Measurements from ENCODE around the gene METAP2.
"Not testable (repeated sequence)": the region's sequence is repeated elsewhere in the genome, so short reads cannot be mapped to it uniquely, and the experiment has no call there.

The METAP2 gene

DNA sequence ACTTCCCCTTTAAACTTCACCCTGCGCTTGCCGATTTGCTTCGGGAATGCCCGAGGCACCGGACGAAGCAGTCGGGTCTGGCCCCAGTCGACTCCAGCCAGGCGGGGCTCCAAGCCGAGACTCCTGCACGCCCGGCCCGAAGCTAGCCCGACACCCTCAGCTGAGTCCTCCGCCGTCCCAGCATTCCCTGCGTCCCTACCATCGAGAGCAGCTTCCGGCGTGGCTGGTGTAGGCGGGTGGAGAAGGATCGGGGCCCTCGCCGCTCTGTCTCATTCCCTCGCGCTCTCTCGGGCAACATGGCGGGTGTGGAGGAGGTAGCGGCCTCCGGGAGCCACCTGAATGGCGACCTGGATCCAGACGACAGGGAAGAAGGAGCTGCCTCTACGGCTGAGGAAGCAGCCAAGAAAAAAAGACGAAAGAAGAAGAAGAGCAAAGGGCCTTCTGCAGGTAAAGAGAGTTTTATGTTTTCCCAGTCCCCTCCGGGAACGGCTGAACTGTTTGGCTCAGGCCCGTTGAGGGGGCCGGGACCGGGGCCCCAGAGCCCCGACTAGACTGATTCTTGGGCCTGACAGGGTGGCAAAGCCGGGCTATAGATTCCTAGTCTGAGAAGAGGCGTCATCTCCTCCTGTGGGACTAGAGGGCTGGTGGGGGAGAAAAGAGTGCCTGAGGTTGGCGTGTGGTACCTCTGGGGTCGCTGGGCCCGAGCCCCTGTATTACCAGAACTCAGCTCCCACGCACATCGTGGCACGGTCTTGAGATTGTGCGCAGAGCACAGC is at the start of gene METAP2:
Gene METAP2, plus strand, starts transcription at position 269 of the 776 bp plus-strand sequence. Its CDS starts 28 bp downstream, at position 297.
- DNase-seq (ENCODE audit: low read depth in 2 of 2): peak; percentile 93 to 94

DNA sequence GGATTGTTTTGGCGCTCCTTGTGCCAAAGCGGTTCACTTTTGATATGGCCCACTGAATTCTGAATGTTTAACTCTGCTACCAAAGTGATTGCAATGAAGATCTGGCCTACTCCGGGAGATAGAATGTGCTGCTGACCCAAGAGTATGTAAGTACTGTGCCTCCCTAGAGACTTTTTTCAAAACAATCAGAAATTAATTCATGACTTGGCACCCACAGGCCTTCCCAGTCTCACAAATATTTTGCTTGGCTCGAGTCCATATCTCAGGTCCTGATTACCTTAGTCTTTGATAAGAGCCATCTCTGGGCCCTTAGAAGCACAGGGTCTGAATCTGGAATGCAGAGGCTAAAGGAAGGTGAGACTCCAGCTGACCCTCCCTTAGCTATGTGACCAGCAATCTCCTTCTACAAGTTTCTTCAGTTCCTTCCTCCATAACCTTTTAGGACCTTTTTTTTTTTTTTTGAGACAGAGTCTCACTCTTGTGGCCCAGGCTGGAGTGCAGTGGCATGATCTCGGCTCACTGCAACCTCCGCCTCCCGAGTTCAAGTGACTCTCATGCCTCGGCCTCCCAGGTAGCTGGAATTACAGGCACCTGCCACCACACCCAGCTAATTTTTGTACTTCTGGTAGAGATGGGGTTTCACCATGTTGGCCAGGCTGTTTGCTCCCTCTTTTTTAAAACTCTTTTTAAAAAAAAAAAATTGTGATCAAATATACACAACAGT is 49.5 kb upstream of the METAP2 start:
- DNase-seq (ENCODE audit: low read depth in 2 of 2): no peak

DNA sequence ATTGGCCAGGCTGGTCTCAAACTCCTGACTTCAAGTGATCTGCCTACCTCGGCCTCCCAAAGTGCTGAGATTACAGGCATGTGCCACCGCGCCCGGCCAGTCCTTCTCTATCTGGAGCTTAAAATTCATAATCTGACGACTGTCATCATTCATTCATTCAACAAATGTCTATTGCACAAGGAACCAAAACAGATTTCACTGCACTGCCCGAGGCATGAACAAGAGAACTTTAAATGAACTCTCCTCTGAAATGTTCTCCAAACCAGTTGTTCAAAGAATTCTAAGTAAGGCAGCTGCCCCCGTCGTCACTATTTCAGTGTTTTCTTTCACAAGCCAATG is 44.8 kb upstream of the METAP2 start:
- no peak for DNase-seq (ENCODE audit: low read depth in 2 of 2)

DNA sequence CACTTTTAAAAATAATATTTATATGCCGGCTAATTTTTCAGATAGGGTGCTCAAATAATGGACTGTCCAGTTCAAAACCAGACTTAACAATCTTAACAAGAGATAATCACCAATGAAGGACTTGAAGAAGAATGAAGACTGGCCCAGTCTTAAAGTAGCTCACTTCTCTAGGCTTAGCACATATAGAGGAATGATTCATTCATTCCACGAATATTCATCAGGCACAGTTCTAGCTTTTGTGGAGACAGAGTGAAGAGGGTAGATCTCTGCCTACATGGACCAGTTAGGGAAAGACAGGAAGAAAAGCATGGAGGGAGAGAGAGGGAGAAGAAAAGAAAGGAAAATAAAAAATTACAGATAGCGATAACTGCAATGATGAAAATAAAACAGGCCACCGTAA is 42.8 kb upstream of the METAP2 start:
- DNase-seq (ENCODE audit: low read depth in 2 of 2): no peak

DNA sequence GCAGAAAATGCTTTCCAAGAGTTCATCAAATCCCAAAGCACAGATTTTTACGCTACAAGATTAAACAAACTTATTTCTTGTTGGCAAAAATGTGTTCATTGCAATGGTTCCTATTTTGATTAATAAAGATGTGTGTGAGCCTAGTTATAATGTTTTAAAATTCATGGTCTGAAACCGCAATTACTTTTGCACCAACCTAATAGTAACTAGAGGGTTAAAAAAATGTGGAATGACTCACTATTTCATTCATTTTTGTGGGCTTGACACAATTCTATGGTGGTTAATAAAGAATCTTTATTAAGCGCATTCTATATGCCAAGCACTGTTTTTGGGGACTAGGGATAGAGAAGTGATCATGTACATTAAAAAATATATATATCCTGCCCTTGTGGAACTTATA is 38.6 kb upstream of the METAP2 start:
- no peak for DNase-seq (ENCODE audit: low read depth in 2 of 2)

DNA sequence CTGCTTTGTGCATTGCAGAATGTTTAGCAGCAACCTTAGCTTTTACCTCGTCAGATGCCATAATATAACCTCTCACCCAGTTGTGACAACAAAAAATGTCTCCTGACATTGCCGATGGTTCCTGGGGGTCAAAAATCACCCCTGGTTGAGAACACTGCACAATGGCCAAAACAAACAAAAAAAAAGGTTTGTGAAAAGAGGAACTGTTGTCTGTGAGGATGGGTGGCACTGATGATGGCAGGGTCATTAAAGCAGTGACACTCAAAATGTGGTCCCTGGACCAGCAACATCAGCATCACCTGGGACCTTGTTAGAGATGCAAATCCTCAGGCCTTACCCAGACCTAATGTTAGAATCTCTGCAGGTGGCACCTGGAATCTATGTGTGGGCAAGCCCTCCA is 36.4 kb upstream of the METAP2 start:
- DNase-seq (ENCODE audit: low read depth in 2 of 2): no peak

DNA sequence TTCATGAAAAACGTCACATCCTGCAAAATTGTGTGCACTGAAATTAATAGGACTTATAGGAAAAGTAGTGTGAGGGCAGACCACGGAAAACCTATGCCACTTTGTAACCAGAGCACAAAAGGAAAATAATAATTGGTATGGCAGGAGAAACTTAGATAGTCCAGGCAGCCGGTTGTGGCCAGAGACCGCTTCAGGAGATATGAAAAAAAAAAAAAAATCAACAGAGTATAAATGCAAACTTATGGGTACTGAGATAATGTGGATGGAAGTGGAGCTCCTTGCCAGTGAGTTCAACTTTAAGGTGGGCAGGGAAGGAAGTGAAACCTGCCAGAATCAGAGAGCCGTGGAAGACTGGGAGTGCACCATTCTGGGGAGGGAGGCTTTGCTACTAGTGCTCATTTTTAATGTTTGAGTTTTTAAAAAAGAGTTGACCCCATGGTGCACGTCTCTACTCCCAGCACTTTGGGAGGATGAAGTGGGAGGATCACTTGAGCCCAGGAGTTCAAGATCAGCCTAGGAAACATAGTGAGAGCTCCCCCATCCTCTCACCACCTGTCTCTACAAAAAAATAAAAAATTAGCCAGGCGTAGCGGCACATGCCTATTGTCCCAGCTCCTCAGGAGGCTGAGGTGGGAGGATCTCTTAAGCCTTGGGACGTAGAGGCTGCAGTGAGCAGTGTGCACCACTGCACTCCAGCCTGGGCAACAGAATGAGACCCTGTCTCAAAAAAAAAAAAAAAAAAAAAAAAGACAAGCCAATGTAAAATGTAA is 34.3 kb upstream of the METAP2 start:
- DNase-seq (ENCODE audit: low read depth in 2 of 2): no peak

DNA sequence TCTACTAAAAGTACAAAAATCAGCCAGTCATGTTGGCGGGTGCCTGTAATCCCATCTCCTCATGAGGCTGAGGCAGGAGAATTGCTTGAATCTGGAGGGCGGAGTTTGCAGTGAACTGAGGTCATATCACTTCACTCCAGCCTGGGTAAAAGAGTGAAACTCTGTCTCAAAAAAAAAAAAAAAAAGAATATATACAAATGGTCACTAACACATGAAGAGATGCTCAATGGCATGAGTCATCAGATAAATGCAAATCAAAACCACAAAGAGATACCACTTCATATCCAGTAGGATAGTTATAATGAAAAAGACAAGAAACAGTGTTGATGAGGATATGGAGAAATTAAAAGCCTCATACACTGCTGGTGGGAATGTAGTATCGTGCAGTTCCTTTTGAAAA is 33.6 kb upstream of the METAP2 start:
- no peak for DNase-seq (ENCODE audit: low read depth in 2 of 2)

DNA sequence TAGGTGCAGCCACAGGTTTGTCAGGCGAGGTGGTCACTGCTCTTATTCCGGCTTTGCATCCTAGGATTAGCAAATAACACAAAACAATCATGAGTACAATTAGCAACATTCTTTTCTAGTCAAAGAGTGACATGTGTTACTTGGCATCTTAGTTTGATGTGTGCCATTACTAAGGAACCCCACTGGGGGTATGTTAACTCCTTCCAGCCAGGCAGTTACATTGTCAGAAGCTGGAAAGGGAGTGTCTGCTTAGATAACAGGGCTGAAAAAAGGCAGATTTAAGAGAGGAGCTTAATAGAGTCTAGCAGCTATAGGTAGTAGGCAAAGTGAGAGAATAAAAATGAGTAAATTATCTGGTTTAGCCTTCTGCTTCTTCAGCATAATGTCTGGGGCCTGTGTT is 30.5 kb upstream of the METAP2 start:
- no peak for DNase-seq (ENCODE audit: low read depth in 2 of 2)

DNA sequence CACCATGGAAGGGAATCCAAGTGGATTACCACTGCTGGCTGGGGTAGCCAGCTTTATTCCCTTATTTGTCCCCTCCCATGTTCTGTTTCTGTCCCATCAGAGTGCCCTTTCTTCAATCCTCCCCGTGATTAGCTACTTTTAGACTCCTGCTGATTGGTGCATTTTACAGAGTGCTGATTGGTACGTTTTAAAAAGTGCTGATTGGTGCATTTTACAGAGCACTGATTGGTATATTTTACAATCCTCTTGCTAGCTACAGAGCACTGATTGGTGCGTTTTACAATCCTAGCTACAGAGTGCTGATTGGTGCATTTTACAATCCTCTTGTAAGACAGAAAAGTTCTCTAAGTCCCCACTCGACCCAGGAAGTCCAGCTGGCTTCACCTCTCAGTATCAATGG is 28.9 kb upstream of the METAP2 start:
- DNase-seq (ENCODE audit: low read depth in 2 of 2): not testable (repeated sequence)

DNA sequence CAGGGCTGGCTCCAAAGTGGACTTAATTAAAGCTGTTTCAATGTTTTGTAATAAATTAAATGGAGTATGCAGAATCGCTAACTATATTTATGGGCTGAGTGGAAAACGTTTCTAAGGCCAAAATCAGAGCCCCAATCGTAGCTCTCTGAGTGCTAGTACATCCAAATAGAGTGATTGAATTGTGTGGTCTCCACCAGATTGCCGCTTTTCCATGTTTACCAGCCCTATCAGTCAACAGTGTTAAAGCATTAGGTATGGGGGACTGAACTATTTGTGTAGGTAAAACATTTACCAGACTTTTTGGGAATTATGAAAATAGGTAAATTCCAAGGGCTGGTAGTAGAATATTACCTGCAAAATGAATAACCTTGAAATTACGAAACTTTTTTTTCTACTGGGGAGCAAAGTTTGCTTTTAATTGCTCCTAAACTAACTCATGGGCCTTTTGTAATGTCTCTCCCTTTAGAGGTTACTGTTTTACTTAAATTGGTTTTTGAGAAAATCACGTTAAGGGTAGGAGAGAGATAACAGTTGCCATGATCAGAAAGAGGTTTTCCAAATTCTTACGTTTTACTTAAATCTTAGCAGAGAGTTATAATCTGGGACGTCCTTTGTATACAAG is 28.0 kb upstream of the METAP2 start:
- no peak for DNase-seq (ENCODE audit: low read depth in 2 of 2)

DNA sequence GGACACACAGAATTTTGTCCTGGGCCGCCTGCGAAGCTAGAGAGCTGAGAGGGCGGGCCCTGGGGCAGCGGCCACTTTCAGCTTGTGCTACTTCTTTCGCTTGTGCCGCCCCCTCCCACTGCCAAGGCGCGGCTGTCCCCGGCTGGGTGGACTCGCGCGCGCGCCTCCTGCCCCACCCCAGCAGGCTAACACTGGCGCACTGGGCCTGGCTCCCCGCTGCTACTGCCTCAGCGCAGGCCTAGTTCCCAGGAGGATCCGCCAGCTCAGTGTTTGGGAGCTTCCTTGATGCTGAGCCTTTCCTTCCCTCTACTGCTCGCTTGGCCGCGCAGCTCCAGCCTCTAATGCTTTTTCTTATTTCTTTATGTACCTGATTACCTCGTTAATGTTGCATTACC is 27.4 kb upstream of the METAP2 start:
- no peak for DNase-seq (ENCODE audit: low read depth in 2 of 2)

DNA sequence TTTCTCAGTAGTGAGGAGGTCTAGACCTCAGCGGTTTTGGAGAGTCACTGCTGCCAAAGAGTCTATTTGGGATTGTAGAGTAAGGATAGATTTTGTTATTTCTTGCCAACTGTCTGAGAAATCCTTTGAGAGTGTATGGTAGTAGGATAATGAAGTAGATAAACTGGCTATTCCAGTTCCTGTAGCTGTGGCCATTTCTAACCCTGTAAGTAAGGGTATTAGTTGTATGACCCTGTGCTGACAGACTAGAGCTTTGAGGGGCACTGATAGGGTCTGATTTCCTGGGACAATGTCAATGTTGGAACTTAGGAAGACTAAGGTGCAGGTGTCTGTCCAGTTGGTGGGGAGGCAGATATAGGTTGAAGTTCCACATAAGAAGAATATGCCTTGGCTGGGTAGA is 24.3 kb upstream of the METAP2 start:
- not testable (repeated sequence) for DNase-seq (ENCODE audit: low read depth in 2 of 2)

DNA sequence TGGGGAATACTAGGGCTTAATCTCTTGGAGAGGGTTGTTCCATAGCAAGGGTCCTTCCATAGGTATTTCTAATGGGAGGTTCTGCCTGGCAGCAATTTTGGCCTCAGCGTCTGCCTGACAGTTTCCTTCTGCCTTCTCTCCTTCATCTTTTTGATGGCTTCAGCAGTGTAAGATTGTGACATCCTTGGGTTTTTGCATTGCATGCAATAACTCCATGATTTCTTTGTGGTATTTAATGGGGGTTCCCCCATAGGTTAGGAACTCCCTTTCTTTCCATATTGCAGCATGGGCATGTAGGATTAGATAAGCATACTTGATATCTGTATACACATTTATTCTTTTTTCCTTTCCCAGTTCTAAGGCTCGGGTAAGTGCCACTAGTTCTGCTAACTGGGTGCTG is 21.5 kb upstream of the METAP2 start:
- not testable (repeated sequence) for DNase-seq (ENCODE audit: low read depth in 2 of 2)

DNA sequence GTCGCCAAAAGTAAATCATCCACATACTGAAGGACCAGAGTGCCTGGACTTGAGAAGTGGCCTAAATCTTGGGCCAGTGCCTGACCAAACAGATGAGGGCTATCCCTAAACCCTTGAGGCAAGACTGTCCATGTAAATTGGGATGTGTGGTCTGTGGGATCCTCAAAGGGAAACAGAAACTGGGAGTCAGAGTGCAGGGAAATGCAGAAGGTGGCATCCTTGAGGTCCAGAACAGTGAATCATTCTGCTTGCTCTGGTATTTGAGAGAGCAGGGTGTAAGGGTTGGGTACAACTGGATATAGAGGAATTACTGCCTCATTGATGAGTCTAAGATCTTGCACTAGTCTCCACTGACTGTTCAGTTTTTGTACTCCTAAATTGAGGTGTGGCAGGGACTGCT is 20.1 kb upstream of the METAP2 start:
- not testable (repeated sequence) for DNase-seq (ENCODE audit: low read depth in 2 of 2)

DNA sequence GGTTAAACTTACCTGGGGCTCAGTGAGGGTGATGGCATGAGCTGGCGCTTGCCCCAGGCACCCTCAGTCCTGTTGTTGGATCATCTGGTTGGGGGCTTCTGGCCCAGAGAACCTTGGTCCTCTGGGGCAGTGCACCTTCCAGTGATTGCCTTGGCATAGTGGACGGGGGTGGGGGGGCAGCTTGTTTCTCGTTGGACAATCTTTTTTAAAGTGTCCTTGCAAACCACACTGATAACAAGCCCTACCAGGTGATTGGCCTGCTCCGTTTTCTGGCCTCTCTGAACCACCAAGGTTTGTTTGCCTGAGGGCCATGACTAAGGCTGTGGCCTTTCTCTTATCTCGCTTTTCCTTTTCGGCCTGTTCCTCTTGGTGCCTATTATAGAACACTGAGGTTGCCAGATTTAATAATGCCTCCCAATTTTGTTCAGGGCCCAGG is 19.2 kb upstream of the METAP2 start:
- DNase-seq (ENCODE audit: low read depth in 2 of 2): not testable (repeated sequence)

DNA sequence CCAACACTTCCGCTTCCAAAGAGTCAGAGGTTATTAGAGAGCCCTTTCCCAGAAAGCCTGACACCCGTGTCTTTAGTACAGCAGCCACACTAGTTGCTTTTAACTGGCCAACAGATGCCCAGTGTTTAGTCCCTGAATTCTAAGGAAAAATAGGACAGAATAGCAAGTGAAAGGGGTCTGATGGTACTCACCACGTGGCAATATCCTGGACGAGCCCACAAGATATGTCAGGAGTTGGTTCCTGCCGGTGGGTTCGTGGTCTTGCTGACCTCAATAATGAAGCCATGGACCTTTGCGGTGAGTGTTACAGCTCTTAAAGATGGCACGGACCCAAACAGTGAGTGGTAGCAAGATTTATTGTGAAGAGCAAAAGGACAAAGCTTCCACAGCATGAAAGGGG is 16.3 kb upstream of the METAP2 start:
- DNase-seq (ENCODE audit: low read depth in 2 of 2): not testable (repeated sequence)

DNA sequence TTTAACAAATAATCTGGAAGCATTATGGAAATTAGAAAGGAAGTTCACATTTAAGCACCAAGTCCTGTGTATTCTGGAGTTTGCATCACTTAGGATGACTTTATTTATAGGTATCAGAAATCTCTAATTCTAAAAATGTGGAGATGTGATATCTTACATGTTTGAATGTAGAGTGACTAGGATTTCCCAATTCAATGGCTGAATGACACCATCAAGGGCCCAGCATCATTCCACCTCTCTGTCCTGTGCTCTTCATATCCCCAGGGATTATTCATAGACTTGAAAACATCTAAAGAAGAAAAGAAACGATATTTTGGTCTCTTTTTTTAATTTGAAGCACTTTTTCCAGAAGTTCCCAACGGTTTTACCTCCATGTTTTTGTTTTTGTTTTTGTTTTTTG is 15.2 kb upstream of the METAP2 start:
- DNase-seq (ENCODE audit: low read depth in 2 of 2): no peak

DNA sequence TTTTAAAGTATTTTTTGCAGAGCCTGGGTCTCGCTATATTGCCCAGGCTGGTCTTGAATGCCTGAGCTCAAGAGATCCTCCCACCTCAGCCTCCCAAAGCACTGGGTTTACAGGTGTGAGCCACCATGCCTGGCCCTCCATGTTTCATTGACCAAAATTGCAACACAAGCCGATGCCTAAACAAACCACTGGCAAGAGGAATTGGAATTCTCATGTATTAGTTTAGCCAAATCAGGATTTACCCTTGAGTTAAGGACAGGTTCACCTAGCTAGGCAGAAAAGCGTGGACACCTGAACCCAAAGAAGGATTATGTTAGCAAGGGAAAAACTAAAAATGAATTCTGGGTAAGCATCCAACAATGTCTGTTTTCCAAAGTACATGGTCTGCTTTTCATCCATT is 14.6 kb upstream of the METAP2 start:
- no peak for DNase-seq (ENCODE audit: low read depth in 2 of 2)

DNA sequence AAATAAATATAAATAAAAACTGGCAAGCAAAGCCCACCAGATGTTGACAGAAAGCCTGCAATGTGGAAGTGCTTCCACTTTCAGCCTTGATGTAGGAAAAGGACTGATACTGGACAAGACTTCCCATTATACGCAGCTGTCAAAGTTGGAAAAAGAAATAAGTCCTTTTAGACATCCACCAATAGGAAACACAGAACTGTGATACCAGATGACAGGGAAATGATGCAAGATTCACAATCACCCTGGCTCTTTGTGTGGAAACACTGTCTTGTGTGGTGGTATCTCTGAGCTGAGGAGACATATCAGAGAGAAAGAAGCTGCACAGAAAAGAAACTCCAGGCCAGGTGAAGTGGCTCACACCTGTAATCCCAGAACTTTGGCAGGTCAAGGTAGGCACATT is 13.8 kb upstream of the METAP2 start:
- no peak for DNase-seq (ENCODE audit: low read depth in 2 of 2)

DNA sequence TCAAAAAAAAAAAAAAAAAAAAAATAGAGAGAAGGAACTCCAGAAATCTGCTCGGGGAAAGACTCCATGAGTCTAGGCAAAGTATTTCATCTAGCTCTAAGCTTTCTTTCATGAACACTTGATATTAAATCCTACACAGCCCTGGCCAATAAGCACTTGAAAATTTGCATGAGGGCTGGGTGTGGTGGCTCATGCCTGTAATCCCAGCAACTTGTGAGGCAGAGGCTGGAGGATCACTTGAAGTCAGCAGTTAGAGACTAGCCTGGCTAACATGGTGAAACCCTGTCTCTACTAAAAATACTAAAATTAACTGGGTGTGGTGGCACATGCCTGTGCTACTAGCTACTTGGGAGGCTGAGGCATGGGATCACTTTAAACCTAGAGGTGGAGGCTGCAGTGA is 13.1 kb upstream of the METAP2 start:
- no peak for DNase-seq (ENCODE audit: low read depth in 2 of 2)

DNA sequence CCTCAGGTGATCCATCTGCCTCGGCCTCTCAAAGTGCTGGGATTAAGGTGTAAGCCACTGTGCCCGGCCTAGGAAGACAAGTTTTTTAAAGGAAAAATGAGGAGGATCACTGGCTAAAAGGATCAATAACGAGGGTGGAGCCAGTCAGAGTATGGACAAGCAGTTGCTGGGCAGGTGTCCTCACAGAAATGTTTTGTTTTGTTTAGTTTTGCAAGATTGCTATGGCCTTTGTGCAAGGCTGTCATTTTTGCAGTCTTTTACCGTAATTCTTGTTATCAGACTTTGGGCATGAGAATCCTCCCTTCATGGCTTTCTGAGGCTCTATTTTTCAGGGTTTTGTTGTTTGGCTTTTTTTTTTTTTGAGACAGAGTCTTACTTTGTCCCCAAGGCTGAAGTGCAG is 11.9 kb upstream of the METAP2 start:
- no peak for DNase-seq (ENCODE audit: low read depth in 2 of 2)

Measured in stimulated activated CD4-positive, alpha-beta T cell treated with anti-CD3 and anti-CD28 coated beads, Interleukin-15, amount 100 ng/mL, for 48 hours (primary cell).